NCI-H226 (cell line): ENCODE measurements around the gene PYY.

Experiments
- DNase-seq: peaks from one replicate; pipeline ENCODE4 v3.0.0-alpha.2; 2015

The PYY gene

GRCh38 chr17:43912635-43913304 lies 41.0 kb downstream of the PYY start:
- DNase-seq: no peak

GRCh38 chr17:43911904-43912303 lies 41.8 kb downstream of the PYY start:
- no peak for DNase-seq

GRCh38 chr17:43909537-43910231 lies 44.1 kb downstream of the PYY start:
- no peak for DNase-seq

- peak; percentile 62 for DNase-seq
Observed at GRCh38 chr17:43907998-43908721, 45.6 kb downstream of the PYY start.

GRCh38 chr17:43907425-43907981 lies 46.2 kb downstream of the PYY start, which contains the start of gene MPP2:
Gene MPP2 (minus strand): TSS chr17:43907536. CDS start chr17:43904460, 3,076 bp downstream.
- peak; percentile 71 for DNase-seq

- no peak for DNase-seq
Observed at GRCh38 chr17:43906951-43907424, 46.8 kb downstream of the PYY start.

GRCh38 chr17:43905985-43906852 lies 47.5 kb downstream of the PYY start:
- DNase-seq: peak; percentile 86

GRCh38 chr17:43905400-43905984 lies 48.2 kb downstream of the PYY start:
- DNase-seq: no peak
